NCI-H2171 (cell line): Measurements from ENCODE around the gene CPXM1.
"Not testable (repeated sequence)": the region's sequence is repeated elsewhere in the genome, so short reads cannot be mapped to it uniquely, and the experiment has no call there.

Experiments used
- DNase-seq: peaks from one replicate; lab custom pipeline; 2025; lab: John Stamatoyannopoulos, UW

The CPXM1 gene

GRCh38 chr20:2799688-2800520 lies 523 bp downstream of the CPXM1 start:
- DNase-seq: no peak

GRCh38 chr20:2799271-2799670 lies 1.2 kb downstream of the CPXM1 start:
- DNase-seq: no peak

- DNase-seq: no peak
Observed at GRCh38 chr20:2798814-2799213, 1.6 kb downstream of the CPXM1 start.

- no peak for DNase-seq
Observed at GRCh38 chr20:2798095-2798805, 2.2 kb downstream of the CPXM1 start.

- DNase-seq: no peak
Observed at GRCh38 chr20:2797136-2797983, 3.1 kb downstream of the CPXM1 start.

- DNase-seq: no peak
Observed at GRCh38 chr20:2796011-2796660, 4.3 kb downstream of the CPXM1 start.

- DNase-seq: no peak
Observed at GRCh38 chr20:2795451-2795850, 5.0 kb downstream of the CPXM1 start.

GRCh38 chr20:2794866-2795447 lies 5.5 kb downstream of the CPXM1 start:
- DNase-seq: no peak

- DNase-seq: no peak
Observed at GRCh38 chr20:2794202-2794748, 6.2 kb downstream of the CPXM1 start.

GRCh38 chr20:2793471-2793870 lies 7.0 kb downstream of the CPXM1 start:
- no peak for DNase-seq

- DNase-seq: no peak
Observed at GRCh38 chr20:2783908-2784566, 16.4 kb downstream of the CPXM1 start.

GRCh38 chr20:2780948-2781347 lies 19.5 kb downstream of the CPXM1 start:
- no peak for DNase-seq

- DNase-seq: no peak
Observed at GRCh38 chr20:2778602-2779321, 21.7 kb downstream of the CPXM1 start.

GRCh38 chr20:2775139-2775538 lies 25.3 kb downstream of the CPXM1 start:
- no peak for DNase-seq

GRCh38 chr20:2773812-2774211 lies 26.6 kb downstream of the CPXM1 start:
- no peak for DNase-seq

- DNase-seq: no peak
Observed at GRCh38 chr20:2771631-2772080, 28.8 kb downstream of the CPXM1 start.

- DNase-seq: not testable (repeated sequence)
Observed at GRCh38 chr20:2770091-2770490, 30.3 kb downstream of the CPXM1 start.

- DNase-seq: no peak
Observed at GRCh38 chr20:2768632-2769015, 31.8 kb downstream of the CPXM1 start.

- no peak for DNase-seq
Observed at GRCh38 chr20:2767768-2768631, 32.4 kb downstream of the CPXM1 start.
